Stimulated activated CD4-positive, alpha-beta T cell treated with anti-CD3 and anti-CD28 coated beads, Interleukin-4, amount 100 ng/mL, for 1 hour (primary cell): ENCODE measurements around the gene NCK1.

Experiments
- DNase-seq: peaks from one replicate; pipeline ENCODE4 v3.0.0-alpha.2; 2020

NCK1 gene

DNA sequence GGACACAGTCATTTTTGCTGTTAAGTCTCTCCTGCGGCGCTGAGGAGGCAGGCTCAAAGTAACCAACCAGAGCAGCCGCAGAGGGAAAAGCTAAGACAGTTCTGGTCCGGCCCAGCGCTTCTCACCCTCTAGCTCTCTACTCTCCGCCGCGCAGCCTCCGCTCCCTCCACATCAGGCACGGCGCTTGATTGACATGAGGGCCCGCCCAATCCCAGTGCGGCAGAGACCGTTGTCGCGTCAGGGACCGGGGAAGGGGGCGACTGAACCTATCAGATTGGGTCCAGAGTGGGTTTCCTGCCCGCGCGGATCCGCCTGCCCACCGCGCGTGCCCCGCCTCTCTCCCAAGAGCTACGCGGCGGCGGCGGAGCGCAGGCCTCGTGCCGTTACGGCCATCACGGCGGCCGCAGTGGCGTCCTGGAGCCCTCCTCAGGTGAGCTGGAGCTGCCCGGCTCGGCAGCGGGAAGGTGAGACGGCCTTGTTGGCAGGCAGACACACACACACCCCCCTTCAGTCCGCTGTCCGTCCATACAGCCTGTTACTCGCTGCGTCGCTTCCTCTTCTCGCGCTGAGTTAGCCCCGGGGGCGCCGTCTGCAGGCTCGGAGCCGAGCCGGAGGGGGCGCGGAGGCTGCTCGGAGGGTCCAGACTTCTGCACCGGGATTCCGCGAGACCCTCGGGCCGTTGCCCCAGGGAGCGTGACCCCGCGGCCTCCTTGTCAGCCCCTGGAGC, at the start of gene NCK1:
Gene NCK1 (plus strand): TSS at position 319 of the 727 bp plus-strand sequence. CDS start 65,794 bp downstream, outside the sequence.
- peak; percentile 98 for DNase-seq

DNA sequence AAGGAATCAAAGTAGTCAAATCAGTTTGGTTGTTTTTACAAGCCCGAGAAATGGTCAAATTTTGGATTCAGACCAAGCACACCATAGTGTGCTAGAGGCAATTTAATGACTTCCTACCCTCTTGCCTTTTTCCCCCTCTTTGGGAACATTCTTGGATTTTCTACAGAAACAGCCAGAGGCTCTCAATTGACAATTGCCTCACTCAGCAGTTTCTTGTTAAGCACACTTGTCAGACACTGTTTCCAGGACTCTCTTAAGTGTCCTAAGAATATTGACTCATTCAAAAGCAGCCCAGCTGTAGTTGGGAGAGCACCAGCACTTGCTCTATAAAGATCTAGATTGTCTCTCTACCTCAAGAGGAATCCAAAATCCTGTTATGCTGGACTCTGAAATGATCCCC, 44.6 kb upstream of the NCK1 start:
- DNase-seq: no peak

DNA sequence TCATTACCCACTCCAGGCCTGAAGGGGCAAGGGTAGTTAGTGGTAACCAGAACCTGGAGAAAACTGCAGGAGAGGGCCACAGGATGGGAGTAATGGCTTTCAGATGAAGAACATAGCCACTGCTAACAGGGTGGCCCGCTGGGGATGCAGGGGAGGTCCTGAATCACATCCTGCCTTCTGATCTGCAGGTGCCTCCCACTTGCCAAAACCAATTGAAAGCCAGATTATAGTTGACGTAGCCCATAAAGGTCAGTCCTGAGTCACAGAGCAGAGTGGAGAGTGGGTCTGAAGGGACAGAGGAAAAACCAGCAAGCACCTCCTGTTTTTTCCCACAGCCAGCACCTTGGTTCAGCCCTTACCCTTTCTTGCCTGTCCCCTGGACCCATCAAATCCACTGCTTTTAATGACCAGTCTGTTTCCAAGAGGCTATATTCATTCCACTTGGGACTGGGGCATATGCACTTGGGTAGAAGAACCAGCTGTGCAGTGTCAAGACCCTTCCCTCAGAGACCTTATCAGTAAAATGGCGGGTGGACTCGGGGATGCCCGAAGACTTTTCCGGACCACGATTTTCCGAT, 43.7 kb upstream of the NCK1 start:
- peak; percentile 22 for DNase-seq

DNA sequence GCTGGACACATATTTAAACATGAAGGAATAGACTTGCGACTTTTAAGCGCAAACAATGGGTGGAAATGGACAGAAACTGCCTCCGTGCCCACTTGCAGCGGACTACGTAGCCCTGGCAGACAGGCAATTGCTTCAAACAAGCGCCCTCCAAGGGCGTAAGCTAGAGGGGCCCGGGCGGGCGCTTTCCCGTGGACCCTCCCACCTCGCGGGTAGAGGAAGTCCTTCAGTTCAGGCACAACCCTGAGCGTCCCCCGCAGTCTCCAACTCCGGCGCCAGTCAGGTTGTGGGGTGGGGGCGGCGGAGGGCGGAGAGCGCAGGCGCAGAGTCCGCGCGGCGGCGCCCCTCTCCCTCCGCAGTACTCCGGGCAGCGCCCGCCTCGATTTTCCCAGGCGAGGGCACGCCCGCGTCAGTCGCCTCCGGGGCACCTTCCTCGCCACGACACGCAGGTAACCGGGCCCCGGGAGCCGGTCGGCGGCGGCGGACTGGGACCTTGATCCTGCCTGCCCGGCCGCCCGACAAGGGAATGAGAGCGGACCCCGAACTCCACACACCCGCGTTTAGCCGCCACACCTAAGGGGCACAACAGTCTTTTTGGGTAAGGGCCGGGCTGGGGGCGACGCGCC, 43.1 kb upstream of the NCK1 start, which contains the start of gene SLC35G2:
Gene SLC35G2 (plus strand): TSS at position 358 of the 623 bp plus-strand sequence. CDS start 35,335 bp downstream, outside the sequence.
- DNase-seq: peak; percentile 35

DNA sequence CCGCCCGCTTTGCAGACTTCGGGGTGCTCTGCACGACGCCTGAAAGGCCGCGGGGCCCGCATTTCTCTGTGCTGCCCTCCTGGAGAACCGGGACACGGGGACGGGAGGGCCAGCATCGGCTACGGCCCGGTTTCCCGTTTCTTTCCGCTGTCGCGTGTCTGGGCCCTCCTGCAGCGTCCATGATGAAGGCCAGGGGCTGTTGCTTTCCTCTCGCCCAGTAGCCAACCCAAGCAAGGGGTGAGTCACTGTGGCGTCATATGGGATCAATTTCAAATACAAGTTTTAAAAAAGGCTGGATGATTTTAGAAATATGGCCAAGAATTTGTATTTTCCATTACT, 42.6 kb upstream of the NCK1 start:
- peak; percentile 20 for DNase-seq

DNA sequence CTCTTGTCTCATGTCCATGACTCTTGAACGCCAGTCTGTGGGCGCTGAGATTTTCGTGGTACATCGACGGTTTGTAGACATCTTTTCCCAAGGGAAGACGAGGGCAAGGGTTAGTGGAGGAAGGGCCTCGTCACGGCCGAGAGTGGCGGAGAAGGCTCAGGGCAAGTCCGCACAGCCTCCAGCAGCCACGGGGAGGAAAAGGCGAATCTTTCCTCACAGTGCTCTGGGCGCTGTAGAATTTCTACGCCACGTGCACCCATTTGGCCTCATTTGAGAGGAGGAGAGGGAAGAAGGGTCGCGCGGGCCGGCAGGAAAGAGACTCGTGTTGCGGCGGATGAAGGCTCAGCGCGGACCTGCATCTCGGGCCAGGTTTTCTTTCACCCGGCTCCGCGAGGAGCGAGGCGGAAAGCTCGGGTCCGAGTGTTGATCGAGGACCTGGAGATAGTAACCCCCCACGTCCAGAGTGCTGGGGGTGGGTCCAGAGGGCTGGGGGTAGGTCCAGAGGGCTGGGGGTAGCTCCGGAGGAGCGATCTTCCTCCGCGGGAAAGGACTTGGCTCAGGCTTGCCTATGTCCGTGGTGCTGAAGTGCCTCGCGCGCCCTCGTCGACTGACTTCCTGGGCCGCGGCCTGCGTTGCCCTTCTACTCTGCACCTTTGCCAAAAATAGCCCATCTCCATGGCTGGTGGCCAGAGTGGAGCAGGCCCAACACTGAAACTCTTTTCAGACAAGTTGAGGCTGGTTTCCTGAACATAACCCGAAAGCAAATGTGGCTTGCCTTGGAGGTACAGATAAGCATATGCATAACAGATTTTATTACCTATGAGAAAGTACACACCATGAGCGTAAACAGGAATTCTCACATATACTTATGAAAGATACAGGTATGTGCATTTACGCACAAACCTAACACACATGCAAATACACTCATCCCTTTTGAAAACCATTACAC, 42.0 kb upstream of the NCK1 start:
- peak; percentile 18 for DNase-seq

DNA sequence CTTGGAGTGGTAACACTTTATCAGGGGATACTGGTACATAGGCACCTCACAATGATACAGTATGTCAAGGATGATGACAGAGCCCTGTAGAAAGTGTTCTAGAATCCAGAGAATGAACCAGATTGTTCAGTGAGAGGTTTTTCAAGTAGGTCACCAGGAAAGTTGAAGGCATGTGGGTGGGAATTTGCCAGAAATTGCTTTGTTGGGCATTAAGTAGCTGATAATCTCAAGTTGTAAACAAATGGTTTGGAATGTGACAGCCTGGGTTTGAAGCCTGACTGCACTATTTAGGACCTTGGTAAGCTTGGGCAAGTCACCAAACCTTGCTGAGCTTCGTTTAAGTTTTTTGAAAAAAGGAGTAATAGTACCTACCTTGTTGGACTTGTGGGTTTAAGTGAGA, 30.5 kb upstream of the NCK1 start:
- DNase-seq: no peak

DNA sequence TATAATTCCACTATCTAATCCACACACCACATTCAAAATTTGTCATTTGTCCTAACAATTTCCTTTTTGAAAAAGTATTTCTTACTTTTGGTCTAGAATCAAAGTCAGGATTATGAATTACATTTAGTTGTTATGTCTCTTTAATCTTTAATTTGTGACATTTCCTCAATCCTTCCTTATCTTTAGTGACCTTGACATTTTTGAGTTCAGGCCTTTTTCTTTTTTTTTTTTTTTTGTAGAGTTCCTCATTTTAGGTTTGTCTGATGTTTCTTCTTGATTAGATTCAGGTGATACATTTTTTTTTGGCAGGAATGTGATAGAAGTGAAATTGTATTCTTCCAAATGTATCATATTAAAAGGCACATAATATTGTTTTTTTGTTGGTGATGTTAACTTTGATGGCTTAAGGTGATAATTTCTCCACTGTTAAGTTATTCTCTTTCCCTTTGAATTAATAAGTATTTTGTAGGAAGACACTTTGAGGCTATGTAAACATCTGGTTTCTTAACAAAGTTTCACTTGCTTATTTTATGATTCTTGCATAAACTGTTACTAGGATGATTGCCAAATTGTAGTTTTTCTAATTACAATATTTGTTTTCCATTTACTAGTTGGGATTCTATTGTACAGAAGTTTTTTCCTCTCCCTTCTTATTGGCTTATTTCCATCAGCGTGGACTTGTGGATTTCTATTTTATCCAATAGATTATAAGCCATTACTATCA, 26.8 kb upstream of the NCK1 start:
- no peak for DNase-seq

DNA sequence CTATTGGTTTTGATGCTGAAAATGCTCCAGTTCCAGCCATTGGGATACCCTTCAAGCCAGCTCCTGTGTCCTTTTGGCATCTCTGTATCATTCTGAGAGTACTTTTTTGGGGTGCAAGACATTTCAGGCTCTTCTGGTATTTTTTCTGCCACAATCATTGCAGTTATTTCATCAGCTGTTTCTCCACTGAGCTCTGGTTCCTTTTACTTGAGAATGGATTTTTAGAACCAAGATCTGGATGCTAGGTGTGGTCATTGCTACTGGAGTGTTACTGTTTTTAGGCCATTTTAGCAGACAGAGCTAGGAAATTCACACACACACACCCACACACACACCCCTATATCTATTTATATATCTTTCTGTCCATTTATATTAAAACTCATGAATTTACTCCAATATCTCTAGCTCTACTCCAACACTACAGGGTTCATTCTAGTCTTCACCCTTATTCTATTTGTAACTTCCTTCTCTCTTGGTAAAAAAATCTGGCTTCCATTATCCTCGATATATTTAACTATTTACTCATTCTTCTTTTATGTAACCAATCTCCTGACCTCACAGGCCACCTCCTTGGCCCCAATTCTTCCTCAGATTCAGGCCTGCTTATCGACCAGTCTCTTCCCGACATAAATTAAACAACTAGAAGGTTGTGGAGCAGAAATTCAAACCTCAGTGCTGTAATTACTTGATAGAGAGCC, 26.0 kb upstream of the NCK1 start:
- DNase-seq: no peak

DNA sequence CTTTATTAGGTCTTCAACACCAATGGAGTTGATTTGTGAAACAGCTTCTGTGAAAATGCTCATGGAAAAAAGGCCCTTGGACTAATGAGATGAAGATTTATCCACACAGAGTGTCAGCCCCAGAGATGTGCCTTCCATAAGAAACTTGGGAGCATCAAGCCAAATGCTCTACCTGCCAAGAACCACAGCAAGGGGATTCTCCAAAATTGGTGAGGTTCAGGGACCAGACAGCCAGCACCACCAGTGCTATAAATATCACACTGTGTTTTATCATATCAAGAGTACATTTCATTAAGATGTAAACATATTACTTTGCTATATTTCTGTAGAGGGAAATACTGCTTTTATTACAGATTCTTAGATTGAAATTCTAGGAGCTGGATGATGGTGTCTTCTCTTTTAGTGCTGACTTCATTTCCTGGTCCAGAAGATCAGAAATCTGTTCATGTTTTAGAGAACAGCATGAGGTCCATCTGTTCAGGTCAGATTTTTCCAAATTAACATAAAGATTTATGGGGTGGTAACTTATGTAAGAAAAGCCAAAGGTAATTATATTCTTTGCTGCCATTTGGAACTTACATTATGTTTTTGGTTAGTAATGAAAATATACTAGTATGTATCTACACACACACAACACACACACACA, 25.4 kb upstream of the NCK1 start:
- no peak for DNase-seq

DNA sequence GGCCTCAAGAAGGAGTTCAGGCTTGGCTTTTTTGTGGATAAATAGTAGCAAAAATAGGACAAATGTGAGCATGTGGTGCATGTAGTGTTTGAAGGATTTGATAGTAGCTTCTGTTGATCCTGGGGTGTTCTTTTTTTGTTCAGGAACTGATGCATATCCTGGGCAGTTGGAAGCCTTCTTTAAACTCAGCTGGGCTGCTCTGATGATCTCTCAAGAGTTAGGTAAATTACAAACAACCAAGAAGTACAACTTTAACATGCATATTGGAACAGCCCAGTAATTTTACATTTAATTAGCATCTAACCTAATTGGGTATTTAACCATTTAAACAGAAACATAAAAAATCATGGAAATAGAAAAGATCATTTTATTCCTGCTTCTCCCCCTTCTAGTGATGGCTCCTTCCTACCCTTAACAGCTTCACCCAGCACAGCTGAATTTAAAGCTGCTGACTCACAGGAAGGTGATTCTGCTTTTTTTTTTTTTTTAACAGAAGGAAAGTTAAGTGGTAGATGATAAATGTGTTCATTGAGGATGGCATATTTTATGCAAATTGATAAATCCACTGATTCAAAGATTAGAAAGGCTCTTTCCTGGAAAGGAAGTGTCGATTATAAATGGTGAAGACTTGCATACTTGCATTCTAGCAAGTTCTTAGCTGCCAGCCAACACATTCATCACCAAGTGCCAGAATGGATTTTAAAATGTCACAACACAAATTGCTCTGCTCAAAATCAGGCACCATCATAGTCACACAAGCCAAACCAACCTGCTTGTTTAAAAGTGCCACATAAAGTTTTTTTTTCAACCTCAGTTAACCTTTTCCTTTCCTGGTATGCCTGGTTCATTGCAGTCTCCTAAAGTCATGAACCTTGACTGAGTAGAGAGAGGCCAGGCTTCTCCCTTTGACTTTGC, 23.1 kb upstream of the NCK1 start:
- no peak for DNase-seq

DNA sequence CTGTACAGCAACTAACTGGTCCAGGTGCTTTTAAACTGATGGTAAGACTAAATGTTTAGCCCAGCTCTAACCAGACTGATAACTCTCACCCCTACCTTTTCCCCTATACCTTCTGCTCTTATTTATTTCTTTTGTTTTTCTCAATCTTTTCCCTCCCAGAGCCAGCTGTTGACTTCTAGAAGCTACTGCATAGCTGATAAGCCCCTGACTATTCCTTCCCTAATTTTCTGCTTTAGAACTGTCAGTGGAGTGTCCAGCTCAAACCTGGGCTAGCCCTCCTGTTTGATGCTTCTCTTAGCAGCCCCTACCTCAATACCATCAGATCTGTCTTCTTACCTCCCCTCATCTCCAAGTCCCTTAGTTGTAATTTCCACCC, 22.5 kb upstream of the NCK1 start:
- DNase-seq: no peak

DNA sequence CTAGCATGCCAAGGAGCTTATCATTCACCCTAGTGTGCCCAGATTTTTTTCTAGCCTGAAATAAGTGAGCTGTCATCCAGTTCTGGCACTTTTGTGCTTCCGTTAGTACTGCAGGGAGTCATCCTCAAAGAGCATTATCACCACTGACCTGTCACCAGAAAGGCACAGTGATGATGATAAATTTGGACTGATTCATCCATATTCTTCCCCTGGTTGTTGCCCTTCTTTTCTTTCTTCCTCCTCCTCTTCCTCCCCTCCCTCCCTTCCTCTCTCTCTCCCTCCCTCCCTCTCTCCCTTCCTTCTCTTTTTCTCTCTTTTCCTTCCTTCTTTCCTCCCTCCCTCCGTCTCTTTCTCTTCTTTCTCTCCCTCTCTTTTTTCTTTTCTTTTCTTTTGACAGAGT, 21.8 kb upstream of the NCK1 start:
- no peak for DNase-seq

DNA sequence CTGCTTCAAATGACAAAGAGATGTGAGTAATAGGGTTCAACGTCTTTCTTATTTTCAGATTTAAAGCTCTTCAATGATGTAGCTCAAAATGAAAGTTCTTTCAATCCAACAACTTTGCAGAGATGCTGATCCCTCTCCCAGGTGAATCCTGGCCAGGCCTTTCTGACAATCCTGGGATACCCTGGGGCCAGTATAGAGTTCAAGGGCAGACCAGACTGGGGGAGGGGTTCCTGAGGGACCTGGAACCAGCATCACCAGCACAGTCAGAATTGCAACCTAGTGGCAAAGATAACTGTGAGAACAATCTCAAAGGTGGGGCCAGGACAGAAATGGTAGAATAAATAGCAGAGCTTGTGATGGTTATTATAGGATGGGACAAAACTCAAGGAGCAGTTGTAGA, 19.7 kb upstream of the NCK1 start:
- DNase-seq: no peak

DNA sequence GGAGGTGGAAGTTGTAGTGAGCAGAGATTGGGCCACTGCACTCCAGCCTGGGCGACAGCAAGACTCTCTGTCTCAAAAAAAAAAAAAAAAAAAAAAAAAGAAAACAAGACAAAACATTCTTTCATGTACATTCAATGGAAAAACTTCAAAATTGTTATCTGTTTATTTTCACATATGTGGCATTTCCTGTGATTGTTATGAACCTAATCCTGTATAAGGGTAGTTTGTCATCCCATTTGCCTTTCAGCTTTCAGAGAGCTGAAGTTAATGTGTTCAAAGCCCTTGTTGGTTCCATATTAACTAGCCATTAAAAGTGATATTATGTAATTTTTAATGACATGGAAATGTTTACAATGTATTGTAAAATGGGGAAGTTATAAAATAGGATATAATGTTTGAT, 17.3 kb upstream of the NCK1 start:
- DNase-seq: no peak

DNA sequence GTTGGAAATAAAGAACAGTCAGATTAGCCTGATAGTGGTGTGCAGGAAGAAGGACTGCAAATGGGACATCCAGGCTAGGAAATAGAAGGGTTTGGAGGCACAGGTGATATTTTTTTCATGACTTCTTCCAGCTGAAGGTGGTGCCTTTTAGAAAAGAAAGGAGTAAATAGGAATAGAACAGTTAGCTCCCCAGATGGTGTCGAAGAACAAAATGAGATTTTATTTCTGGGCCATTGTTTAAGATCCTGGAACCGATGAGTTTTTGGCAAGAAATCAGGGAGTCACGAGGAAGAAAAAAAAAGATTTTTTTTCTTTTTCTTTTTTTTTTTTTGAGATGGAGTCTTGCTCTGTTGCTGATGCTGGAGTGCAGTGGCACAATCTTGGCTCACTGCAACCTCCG, 9.8 kb upstream of the NCK1 start:
- no peak for DNase-seq

DNA sequence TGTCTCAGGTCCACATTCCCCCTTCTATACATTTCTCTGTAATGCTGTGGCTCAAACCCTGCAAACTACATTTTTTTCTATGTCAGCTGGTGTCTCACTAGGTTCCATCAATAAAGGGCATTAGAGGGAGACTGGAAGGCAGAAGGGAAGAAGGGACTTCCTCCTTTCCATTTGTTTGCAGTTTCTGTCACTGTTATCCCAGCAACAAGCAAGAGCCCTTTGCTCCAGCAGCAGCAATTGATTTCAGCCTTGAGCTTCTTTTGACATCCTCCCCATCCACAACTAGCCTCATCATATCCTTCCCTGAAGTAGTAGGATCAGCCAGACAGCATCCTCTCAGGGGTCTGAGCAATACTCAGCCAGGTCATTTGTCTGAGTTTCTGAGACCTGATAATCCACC, 5.3 kb upstream of the NCK1 start:
- no peak for DNase-seq

DNA sequence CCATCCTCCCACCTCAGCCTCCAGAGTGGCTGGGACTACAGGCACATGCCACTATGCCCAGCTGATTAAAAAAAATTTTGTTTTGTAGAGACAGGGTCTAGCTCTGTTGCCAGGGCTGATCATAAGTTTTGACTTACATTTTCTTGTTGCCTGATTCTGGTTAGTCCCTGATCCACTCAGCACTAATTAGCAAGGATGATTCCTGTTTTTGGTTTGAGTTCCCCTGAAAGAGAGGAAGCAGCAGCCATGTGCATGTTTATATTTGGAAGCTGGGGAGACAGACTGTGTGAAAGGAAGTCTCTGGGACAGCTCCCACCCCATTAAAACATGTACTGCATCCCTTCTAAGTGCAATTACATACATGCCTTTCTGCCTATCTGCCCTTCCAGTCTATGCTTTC, 3.6 kb upstream of the NCK1 start:
- DNase-seq: no peak

DNA sequence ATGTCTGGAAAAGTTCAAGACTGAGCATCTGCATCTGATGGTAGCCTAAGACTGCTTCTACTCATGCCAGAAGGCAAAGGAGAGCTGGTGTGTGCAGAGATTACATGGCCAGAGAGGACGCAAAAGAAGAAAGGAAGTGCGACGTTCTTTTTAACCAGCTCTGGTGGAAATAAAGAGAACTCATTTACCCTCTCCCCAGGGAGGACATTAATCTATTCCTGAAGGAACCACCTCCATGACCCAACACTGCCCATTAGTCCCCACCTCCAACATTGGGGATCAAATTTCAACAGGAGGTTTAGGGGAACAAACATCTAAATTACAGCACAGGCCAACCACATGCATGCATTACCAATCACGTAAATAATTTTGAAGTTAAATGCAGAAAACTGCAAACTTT, 1.5 kb upstream of the NCK1 start:
- DNase-seq: no peak

DNA sequence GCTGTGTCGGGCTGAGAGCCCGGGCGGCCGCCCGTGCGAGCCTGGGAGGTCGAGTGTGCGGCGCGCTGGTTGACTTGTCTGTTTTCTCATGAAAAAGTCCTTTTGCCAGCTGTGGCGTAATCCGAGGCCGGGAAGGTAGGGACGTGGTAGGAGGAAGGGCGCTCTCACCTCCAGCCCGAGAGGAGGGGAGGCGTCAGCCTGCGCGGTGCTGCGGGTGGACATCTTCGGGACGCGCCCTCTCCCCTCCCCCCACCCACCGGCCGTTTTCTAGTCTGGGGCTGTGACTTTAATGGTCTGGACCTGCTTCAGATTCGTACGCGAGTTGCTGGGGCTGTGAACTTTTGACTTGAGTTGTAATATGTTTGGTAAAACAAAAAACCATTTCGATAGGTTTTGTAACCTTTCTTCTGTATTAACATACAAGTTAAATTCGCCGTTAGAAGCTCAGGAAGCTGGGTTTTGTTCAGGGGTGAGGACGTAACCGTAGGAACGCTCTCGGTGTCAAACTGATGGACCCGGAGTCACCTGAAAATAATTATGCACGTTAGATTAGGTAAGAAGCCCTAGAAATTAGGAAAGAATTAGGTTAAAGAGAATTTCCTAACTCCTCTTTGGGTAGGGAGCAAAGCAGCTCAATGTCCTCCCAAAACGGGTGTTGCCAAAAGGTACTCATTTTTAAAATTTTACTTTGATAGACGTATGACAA, 762 bp downstream of the NCK1 start:
- peak; percentile 44 for DNase-seq
